ENCODE data around the gene HACD3.

- TF ChIP-seq POLR2A (IDR thresholded peaks at IDR 0.05; ENCODE audit: low read length) (no peak), GATA1 (IDR thresholded peaks at IDR 0.05; ENCODE audit: low read depth, low read length) (no peak)
Observed at GRCh38 chr15:65587094-65587493, 56.8 kb downstream of the HACD3 start.

All from erythroblast (primary cell).